EH (cell line): ENCODE results near the gene RIOK2.
"Not testable (repeated sequence)": the region's sequence is repeated elsewhere in the genome, so short reads cannot be mapped to it uniquely, and the experiment has no call there.

Experiments
- DNase-seq: peaks from one replicate; pipeline ENCODE4 v3.0.0-alpha.2; 2015; ENCODE audit warnings: low read depth

RIOK2 gene

DNA sequence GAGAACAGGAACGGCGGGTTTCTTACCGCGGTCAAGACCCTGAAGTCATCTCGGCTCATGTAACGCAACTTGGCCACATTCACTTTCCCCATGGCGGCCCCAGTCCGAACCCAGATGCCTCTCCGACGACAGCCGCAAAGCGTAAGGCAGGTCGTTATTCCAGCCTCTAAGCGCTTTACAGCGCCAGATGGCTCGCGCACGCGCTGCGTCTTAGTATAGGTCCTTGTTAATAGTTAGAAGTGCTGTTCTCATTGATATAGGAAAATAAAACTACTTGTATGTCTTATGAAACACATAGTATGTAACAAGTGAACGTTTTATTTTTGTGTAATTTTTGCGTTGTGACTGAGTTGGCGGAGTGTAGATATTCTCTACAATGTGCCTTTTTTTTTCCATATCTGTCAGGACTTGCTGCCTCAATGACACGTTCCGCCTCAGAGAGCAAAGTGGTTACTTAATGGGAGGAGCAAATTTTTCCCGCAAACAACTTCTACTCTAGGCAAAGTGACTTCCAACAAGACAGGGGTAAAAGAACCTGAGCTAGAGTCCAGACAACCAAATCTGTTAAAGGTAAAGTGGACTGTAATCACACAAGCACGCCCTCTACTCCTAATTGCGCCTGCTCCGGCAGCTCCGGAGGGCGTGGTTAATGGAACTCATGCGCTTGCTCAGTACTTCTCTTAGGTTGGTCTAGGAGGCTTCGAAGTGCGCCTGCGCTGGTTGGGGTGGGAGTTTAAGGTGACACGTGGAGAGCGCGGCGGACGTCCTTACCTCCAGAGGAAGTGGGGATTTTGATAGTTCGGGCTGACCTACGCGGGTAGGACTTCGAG lies at the start of gene RIOK2:
TSS of gene RIOK2 (minus strand) at position 148 of the 830 bp plus-strand sequence. CDS start at position 92, 56 bp downstream.
- peak; percentile 95 for DNase-seq

DNA sequence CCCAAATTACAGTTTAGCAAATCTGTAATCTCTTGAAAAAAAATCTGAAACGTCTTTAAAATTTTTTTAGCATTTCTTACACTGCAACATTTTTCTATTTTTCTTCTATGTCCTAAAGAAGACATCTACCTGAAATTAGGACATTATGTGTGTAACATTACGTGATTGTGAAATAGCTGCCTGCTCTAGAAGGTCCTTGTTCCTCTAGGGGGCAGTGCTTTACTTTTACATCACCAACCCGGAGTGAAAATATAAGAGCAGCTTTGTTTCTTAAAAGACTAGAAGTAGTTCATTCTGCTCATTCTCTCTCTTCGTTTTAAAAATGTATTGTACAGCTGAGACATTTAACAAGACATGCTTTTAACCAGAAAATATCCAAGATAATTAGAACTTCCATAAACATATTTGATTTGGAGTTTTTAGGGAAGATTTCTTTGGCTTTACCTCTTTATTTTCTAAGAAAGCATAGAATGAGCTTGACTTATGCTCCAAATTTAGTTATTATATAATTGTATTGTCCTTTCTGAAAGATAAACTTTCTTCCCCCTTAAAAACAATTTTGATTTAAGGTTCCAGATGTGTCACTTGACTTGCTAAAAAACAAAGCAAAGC lies 48.1 kb upstream of the RIOK2 start:
- peak; percentile 78 for DNase-seq

DNA sequence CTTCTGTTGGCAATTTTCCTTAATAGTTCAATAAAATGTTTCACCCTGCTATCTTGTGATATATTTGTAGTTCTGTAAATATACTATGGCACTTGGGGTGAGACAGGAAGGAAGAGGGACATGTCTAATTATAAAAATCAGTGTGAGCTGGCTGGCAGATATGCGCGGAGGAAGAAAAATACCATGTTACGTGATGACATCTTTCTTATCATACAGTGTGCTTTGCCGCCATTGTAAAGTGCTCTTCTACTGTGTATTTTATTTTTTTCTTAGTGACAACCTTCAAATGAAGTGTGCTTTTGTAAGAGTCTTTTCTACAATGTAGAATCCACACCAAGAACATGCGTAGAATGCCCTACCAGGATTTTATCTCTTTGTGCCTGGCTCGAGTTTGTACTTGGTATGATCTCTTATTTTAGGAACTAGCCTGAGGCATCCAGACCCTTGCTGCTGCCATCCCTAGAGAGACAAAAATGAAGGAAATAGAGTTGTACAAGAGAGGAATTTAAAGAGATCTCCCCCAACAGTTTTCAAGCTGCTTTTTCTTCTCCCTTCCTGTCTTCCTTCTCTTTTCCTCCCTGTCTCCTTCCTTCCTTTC lies 46.7 kb upstream of the RIOK2 start:
- DNase-seq, result peak; percentile 30

DNA sequence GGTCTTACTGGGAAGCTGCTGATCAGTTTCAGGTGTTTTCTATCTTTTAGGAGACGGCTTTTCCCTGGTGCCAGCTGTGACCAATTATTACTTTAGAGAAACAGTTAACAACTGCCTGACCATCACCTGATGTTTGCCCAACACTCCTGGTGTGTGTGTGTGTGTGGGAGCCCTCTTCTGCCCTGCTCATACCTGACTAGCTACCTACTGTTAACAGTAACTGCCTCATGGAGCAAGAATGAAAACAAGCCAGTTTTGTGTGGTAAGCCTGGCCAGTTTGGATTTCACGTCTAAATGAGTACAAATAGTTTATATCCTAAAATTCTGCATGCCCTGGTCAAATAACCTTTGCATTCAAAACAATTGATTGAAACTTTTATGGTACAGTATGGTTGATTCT lies 46.1 kb upstream of the RIOK2 start:
- no peak for DNase-seq

DNA sequence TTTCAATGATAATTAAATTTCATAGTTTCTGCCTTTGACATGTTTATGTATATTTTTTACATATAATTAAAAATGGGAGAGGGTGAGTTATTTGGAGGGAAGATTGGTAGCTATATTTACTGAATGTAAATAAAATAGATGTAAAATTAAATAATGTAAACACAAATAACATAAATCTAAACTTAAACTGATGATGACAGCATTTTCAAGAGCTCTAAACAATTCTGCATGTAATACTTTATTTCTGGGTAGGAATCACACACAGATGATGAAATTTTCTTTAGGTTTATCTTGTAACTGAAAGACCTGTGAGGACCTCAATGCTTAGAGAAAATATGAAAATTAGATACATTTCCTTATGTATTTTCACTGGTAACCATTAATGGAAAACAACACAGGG lies 42.2 kb upstream of the RIOK2 start:
- DNase-seq, result no peak

DNA sequence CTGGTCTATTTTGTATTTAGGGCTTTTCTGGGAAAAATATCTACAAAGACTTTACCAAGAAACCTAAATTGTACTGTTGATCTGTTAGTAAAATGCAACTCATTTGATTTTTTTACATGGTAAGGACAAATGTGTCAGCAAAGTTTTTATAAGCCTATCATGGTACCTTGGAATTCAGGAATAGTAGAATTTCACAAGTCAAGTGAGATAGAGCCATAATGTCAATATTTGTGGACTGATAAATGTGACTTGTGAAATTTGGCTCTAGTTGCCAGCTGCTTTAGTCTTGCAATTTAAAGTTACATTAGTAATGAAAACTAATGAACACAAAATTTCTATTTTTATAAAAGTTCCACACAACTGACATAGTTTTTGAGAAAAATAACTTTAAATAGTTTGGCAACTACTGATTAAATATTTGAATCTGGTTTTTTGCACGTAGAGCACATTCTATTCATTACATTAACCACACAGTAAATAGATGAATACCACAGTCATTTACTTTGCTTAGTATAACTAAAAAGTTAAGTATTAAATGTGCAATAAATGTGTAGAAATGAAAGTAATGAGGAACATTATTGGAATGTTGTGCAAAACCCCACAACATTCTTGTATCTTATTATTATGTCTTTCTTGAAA lies 41.2 kb upstream of the RIOK2 start:
- peak; percentile 82 for DNase-seq

DNA sequence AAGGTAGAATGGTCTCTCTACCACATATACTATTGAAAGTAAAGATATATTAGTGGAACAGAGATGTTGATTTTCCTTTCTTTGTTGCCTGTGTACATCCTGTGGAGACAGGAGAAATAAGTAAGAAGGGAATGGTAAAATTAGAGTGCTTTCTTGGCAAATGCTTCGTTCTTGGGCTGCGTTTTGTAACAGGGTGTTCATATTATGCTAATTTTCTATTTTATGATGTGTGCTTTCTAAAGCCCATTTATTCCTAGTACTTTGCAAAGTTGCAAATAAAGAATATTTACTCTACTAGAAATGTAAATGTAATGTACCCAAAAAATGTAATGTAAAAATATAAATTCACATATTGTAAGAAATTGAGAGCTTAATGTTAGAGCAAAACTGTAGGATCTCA lies 40.5 kb upstream of the RIOK2 start:
- DNase-seq, result no peak

DNA sequence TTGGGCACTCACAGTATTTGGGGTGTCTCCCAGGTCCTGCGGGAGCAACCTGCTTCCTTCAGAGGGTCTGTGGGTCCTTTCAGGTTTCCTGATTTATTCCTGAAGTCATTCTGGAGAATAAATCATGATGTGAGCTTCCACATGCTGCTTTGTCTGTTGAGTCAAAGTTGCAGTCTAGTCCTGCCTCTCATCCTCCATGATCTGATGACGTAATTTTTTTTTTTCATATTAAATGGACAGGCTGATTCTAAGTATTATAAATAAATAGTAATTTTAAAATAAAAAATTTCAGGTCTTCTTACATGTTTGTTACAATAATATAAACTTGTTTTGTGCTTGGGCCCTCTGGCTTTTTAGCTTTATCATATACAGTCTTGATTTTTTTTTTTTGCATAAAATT lies 26.3 kb upstream of the RIOK2 start:
- DNase-seq, result no peak

DNA sequence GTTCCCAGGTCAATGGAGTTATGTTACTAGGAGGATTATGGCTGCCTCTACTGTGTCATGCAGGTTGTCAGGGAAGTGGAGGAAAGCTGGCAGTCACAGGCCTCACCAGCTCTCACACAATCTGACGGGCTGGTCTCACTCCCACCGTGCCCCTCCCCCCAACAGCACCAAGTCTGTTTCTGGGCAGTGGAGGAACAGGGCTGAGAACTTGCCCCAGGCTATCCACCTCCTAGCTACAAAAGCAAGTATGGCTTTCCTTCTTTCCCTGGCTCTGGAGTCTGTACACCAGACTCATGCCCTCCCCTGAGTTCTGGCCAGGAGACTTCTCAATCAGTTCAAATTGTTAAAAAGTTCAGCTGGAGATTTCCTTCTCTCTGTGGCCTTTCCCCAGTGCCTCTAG lies 25.7 kb upstream of the RIOK2 start:
- no peak for DNase-seq

DNA sequence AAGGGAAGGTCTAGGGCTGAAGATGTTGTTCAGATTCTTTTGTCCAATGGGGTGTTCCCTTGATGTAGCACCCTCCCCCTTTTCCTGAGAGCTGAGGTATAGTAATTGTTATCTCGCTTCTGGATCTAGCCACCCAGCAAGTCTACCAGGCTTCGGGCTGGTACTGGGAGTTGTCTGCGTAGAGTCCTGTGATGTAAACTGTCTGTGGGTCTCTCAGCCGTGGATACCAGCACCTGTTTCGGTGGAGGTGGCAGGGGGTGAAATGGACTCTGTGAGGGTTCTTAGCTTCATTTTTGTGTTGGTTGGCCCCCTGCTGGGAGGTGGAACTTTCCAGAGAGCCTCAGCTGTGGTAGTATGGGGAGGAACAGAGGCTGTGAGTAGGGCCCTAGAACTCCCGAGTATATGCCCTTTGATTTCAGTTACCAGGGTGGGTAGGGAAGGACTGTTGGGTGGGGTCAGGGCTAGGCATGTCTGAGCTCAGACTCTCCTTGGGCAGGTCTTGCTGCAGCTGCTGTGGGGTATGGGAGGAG lies 25.2 kb upstream of the RIOK2 start:
- no peak for DNase-seq

DNA sequence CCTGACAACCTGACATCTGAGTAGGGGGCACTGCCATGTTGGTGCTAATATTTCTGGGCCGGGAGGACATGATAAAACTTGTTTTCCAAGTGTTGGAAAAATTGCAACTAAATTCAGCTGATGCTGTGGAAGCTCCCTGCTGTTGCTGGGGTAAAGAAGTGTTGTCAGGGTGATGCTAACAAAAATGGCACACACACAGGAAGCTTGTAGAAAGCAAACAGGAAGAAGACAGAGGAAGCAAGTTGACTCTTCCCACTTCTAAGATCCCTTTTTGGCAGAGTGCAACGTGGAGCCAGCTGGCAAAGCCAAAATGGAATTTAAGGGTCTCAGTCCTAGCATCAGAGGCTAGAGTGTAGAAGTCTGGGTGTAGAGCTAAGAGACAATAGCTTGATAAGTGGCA lies 11.3 kb upstream of the RIOK2 start:
- DNase-seq, result no peak

DNA sequence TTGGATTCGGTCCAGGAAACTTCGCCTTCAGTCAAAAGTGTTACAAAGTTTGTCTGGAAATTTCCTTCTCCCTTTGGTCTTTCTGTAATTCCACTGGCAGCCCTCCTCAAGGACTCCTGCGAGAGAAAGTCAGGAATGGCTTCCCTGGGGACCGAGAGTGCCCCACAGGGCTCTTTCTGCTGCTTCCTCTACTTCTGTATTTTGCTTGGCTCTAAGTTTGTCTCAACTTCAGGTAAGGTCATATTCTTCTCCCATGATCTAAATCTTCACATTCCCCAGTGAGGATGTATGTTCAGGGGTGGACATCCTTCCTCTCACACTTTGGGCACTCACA lies 10.3 kb upstream of the RIOK2 start:
- DNase-seq, result no peak

DNA sequence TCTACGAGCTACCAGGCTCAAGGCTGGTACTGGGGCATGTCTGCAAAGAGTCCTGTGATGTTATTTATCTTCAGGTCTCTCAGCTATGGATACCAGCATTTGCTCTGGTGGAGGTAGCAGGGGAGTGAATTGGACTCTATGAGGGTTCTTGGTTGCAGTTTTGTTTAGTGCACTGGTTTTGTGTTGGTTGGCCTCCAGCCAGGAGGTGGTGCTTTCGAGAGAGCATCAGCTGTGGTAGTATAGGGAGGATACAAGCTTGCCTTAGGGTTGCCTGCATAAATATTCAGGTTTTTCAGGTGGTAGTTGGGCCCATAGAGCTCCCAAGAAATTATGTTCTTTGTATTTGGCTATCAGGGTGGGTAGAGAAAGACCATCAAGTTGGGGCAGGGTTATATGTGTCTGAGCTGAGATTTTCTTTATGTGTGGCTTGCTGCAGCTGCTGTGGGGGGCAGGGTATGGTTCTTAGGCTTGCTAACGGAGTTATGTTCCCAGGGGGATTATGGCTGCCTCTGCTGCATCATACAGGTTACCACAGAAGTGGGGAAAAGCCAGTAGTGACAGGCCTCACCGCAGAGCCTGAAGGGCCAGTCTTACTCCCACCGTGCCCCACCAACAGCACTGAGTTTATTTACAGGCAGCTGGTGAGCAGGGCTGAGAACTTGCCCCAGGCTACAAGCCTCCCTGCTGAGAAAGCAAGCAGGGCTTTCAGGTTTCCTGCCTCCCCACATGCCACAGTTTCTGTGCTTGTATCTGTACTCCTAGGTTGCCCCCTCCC lies 9.7 kb upstream of the RIOK2 start:
- peak; percentile 59 for DNase-seq

DNA sequence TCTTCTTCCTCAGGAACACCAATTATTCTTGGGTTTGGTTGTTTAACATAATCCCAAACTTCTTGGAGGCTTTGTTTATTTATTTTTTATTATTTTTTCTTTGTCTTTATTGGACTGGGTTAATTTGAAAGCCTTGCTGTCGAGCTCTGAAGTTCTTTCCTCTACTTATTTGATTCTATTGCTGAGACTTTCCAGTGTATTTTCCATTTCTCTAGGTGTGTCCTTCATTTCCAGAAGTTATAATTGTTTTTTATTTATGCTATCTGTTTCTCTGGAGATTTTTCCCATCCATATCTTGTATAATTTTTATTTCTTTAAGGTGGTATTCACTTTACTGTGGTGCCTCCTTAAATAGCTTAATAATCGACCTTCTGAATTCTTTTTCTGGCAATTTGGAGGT lies 8.8 kb upstream of the RIOK2 start:
- DNase-seq, result no peak

DNA sequence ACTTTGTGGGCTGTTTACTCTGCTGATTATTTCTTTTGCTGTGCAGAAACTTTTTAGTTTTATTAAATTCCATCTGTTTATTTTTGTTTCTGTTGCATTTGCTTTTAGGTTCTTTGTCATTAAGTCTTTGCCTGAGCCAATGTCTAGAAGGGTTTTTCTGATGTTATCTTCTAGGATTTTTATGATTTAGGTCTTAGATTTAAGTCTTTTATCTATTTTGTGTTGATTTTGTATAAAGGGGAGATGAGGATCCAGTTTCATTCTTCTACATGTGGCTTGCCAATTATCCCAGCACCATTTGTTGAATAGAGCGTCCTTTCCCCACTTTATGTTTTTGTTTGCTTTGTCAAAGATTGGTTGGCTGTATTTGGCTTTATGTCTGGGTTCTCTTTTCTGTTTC lies 6.5 kb upstream of the RIOK2 start:
- not testable (repeated sequence) for DNase-seq

DNA sequence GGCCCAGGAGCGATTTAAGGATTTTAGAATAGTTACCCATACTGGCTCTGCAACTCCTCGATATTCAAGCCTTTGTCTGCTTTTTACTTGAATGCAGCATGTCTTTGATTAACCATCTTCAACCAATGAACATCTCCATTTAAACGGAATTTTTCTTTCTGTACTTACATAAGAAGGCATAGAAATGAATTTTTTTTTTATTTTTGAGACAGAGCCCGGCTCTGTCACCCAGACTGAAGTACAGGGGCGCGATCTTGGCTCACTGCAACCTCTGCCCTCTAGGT lies 825 bp upstream of the RIOK2 start:
- no peak for DNase-seq

DNA sequence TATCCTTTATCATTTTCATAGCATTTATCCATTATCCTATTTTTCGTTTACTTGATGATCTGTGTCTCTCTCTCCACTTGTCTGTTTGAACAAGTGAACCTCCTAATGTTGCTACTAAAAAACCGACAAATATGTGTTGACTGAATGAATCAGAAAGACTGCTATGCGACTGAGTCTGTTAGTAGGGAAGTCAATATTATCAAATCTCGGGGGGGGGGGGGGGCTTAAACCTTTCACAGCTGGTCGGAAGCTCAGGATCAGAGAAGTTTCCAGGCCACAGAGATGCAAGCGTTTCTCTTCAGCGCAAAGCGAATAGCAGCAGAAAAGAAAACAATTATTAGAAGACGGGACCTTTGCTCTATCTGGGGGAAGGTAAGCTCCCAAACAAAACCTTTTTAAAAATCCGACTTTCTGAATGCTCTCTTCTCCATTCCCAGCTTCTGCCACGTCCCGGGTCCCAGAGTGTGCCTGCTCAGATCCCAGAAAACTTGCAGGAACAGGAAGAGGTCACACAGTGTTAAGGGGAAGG lies 412 bp downstream of the RIOK2 start:
- peak; percentile 72 for DNase-seq

DNA sequence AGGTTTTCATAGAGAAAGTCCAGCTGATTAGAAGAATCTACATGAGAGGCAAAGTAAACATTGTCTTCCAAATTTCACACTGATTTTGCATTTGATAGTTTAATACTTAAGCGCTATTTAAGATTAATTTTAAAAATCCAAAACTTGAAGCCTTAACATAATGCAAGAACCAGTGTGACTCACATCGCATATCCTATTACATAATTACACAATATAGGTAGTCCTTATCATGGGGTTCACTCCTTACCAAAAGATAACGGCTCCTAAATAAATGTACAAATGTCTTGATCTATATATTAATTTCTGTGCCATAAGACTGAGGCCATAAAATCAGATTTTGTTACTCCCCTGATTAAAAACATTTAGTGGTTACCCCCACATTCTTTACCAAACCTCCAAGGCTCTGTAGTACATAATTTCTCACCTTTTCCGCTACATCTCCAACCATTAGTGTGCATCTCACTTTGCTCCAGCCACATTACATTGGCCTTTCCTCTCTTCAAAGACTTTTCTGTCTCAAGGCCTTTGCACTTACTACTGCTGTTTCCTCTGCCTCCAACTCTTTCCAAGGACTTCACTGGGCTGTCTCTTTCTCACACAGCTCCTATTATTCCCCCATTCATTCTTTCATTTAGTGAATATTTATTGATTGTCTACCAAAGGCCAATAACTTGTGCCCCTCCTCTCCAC lies 1.0 kb downstream of the RIOK2 start:
- DNase-seq, result peak; percentile 21

DNA sequence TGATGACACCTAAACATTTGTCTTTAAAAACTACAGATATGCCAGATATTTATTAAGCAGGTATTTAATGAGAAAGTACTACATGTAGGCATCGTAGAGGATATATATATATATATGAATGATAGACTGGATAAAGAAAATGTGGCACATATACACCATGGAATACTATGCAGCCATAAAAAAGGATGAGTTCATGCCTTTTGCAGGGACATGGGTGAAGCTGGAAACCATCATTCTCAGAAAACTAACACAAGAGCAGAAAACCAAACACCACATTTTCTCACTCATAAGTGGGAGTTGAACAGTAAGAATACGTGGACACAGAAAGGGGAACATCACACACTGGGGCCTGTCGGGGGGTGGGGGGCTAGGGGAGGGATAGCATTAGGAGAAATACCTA lies 3.6 kb downstream of the RIOK2 start:
- not testable (repeated sequence) for DNase-seq

DNA sequence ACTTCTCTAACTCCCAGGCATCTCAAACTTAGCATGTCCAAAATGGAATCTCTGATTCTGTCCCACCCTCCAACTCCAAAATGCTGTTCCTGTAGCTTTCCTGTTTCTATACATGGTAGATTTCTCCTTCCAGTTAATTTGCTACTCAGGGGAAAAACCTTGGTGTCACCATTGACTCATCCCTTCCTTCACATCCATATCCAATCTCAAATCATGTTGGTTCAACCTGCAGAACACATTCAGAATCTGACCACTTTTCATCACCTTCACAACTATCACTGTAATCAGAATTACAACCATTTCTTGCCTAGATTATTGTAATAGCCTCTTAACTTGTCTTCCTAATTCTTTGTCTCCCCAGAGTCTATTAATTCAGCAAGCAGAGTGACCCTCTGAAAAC lies 10.8 kb downstream of the RIOK2 start:
- DNase-seq, result no peak

DNA sequence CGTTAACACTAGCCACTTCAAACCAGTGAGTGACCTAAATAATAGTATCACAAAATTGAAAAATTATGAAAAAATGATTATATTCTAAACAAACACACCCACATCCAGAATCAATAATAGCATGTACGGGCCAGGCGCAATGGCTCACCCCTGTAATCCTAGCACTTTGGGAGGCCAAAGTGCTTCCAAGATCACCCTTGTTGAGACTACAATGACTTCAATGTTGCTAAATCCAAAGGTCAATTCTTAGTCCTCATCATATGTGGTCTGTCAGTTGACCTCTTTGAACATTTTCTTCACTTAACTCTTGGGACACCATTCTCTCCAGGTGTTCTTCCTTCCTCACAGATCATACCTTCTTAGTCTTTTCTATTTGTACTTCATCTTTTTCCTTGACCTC lies 11.3 kb downstream of the RIOK2 start:
- no peak for DNase-seq
